ENCODE measurements around the gene WNT4. TPM values are rescaled to one million over a fixed set of nuclear protein-coding genes. Genes with fewer than 3 reads are reported as not detected.

The WNT4 gene
- total and polyA plus RNA-seq, 10 donors: 0.07 to 0.47 (median 0.16) TPM; not detected in 1

- Histone ChIP-seq H3K9me3 (no peaks in the 10 kb centered on the region), H3K27me3 (replicated peaks in 1 of 7) (no peaks in the 10 kb centered on the region), H3K4me1 (peaks cover 8 to 86% (median 55%) of the 10 kb centered on the region in 6 donors), H3K4me3 (no peak overlapping the region), H3K27ac (peak overlapping the region in 1 of 8 donors; percentile 21), H3K36me3 (peaks cover 0 to 97% (median 25%) of the 10 kb centered on the region in 6 donors)
- 82 to 94% (median 89%) methylated on average over 8 of the region's 8 CpGs for WGBS, 5 donors
- TF ChIP-seq, protein P1, sequence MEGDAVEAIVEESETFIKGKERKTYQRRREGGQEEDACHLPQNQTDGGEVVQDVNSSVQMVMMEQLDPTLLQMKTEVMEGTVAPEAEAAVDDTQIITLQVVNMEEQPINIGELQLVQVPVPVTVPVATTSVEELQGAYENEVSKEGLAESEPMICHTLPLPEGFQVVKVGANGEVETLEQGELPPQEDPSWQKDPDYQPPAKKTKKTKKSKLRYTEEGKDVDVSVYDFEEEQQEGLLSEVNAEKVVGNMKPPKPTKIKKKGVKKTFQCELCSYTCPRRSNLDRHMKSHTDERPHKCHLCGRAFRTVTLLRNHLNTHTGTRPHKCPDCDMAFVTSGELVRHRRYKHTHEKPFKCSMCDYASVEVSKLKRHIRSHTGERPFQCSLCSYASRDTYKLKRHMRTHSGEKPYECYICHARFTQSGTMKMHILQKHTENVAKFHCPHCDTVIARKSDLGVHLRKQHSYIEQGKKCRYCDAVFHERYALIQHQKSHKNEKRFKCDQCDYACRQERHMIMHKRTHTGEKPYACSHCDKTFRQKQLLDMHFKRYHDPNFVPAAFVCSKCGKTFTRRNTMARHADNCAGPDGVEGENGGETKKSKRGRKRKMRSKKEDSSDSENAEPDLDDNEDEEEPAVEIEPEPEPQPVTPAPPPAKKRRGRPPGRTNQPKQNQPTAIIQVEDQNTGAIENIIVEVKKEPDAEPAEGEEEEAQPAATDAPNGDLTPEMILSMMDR (IDR thresholded peaks at IDR 0.05 in 8 of 11, conservative IDR thresholded peaks at IDR 0.05 in 3 of 11): no peak
- TF ChIP-seq POLR2AphosphoS5 (IDR thresholded peaks at IDR 0.05): peak in 1 of 3 donors; percentile 20
- intact Hi-C loops (cut with DNase I; ENCODE audit: low total_unique reads): no loop called here
- DNase-seq: no peak
Measured at GRCh38 chr1:22101995-22102394, 40.9 kb downstream of the WNT4 start.

GRCh38 chr1:22101199-22101598 lies 41.7 kb downstream of the WNT4 start:
- TF ChIP-seq, protein P1 (IDR thresholded peaks at IDR 0.05 in 8 of 11, conservative IDR thresholded peaks at IDR 0.05 in 3 of 11): no peak
- TF ChIP-seq POLR2AphosphoS5 (IDR thresholded peaks at IDR 0.05) (no peak), POLR2A (IDR thresholded peaks at IDR 0.05) (no peak)

GRCh38 chr1:22100168-22100567 lies 42.7 kb downstream of the WNT4 start:
- Histone ChIP-seq H3K9me3 (no peaks in the 10 kb centered on the region), H3K4me3 (no peak overlapping the region), H3K27me3 (replicated peaks in 1 of 7) (no peaks in the 10 kb centered on the region), H3K27ac (peak overlapping the region in 2 of 8 donors; percentile 14 to 50), H3K4me1 (peaks cover 8 to 80% (median 44%) of the 10 kb centered on the region in 6 donors), H3K36me3 (peaks cover 0 to 97% (median 38%) of the 10 kb centered on the region in 6 donors)
- DNase-seq: no peak
- TF ChIP-seq POLR2A (IDR thresholded peaks at IDR 0.05): no peak
- TF ChIP-seq, protein P1 (IDR thresholded peaks at IDR 0.05 in 8 of 11, conservative IDR thresholded peaks at IDR 0.05 in 3 of 11): no peak
- TF ChIP-seq POLR2AphosphoS5 (IDR thresholded peaks at IDR 0.05): no peak
- intact Hi-C loops (cut with DNase I; ENCODE audit: low total_unique reads): no loop called here
- WGBS, 5 donors: 83 to 97% (median 95%) methylated on average over 3 of the region's 3 CpGs

More at GRCh38 chr1:22101199-22101598, 41.7 kb downstream of the WNT4 start:
- Histone ChIP-seq H3K4me3 (no peak overlapping the region), H3K27ac (peak overlapping the region in 2 of 8 donors; percentile 17 to 50), H3K36me3 (peaks cover 0 to 97% (median 29%) of the 10 kb centered on the region in 6 donors), H3K27me3 (replicated peaks in 1 of 7) (no peaks in the 10 kb centered on the region), H3K4me1 (peaks cover 8 to 80% (median 52%) of the 10 kb centered on the region in 6 donors), H3K9me3 (no peaks in the 10 kb centered on the region)
- DNase-seq: no peak
- intact Hi-C loops (cut with DNase I; ENCODE audit: low total_unique reads): no loop called here
- 64 to 80% (median 69%) methylated on average over 1 of the region's 1 CpG for WGBS, 5 donors

DNA sequence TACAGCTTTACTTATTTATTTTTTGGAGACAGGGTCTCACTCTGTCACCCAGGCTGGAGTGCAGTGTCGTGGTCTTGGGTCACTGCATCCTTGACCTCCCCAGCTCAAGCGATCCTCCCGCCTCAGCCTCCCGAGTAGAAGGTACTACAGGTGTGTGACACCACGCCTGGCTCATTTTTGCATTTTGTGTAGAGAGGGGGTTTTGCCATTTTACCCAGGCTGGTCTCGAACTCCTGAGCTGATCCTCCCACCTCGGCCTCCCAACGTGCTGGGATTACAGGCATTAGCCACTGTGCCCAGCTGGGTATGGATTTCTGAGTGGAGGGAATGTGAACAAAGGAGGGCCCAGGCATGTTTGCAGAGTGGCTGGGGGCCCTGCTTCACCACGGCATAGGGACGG lies 44.1 kb downstream of the WNT4 start:
- Histone ChIP-seq H3K27me3 (replicated peaks in 1 of 7) (no peaks in the 10 kb centered on the region), H3K9me3 (no peaks in the 10 kb centered on the region), H3K36me3 (peaks cover 0 to 95% (median 47%) of the 10 kb centered on the region in 6 donors), H3K4me3 (no peak overlapping the region), H3K27ac (peak overlapping the region in 1 of 8 donors; percentile 6), H3K4me1 (peaks cover 1 to 75% (median 32%) of the 10 kb centered on the region in 6 donors)
- WGBS, 5 donors: 89 to 95% (median 91%) methylated on average over 10 of the region's 10 CpGs
- no peak for DNase-seq
- TF ChIP-seq POLR2A (IDR thresholded peaks at IDR 0.05): no peak
- peak in 2 of 3 donors; percentile 35 to 47 for TF ChIP-seq POLR2AphosphoS5 (IDR thresholded peaks at IDR 0.05)
- intact Hi-C loops (cut with DNase I; ENCODE audit: low total_unique reads): no loop called here
